Measurements from ENCODE around the gene KRTAP3-1. TPM values are rescaled to one million over a fixed set of nuclear protein-coding genes. Genes with fewer than 3 reads are reported as not detected.

The KRTAP3-1 gene
- total and polyA plus RNA-seq, 2 experiments from 2014 or later = not detected

DNA sequence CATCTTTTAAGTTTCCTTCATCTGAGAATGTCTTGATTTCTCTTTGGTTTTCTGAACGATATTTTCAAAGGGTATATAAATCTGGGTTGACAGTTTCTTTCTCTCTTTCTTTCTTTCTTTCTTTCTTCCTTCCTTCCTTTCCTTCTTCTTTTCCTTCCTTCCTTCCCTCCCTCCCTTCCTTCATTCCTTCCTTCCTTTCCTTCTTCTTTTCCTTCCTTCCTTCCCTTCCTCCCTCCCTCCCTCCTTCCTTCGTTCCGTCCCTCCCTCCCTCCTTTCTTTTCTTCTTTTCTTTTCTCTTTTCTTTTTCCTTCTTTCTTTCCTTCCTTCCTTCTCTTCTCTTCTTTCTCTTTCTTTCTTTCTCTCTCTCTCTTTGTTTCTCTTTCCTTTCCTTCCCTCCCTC is 34.6 kb downstream of the KRTAP3-1 start (continued):
- TF ChIP-seq, protein P1, sequence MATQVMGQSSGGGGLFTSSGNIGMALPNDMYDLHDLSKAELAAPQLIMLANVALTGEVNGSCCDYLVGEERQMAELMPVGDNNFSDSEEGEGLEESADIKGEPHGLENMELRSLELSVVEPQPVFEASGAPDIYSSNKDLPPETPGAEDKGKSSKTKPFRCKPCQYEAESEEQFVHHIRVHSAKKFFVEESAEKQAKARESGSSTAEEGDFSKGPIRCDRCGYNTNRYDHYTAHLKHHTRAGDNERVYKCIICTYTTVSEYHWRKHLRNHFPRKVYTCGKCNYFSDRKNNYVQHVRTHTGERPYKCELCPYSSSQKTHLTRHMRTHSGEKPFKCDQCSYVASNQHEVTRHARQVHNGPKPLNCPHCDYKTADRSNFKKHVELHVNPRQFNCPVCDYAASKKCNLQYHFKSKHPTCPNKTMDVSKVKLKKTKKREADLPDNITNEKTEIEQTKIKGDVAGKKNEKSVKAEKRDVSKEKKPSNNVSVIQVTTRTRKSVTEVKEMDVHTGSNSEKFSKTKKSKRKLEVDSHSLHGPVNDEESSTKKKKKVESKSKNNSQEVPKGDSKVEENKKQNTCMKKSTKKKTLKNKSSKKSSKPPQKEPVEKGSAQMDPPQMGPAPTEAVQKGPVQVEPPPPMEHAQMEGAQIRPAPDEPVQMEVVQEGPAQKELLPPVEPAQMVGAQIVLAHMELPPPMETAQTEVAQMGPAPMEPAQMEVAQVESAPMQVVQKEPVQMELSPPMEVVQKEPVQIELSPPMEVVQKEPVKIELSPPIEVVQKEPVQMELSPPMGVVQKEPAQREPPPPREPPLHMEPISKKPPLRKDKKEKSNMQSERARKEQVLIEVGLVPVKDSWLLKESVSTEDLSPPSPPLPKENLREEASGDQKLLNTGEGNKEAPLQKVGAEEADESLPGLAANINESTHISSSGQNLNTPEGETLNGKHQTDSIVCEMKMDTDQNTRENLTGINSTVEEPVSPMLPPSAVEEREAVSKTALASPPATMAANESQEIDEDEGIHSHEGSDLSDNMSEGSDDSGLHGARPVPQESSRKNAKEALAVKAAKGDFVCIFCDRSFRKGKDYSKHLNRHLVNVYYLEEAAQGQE (IDR thresholded peaks at IDR 0.05; ENCODE audit: unreplicated experiment) = no peak
- TF ChIP-seq EZH2 (IDR thresholded peaks at IDR 0.05; ENCODE audit: low read depth, unreplicated experiment) = no peak
- no peak for TF ChIP-seq POLR2AphosphoS5 (IDR thresholded peaks at IDR 0.05; ENCODE audit: low read depth)
- TF ChIP-seq CREB1 (CRISPR knock-in tag; IDR thresholded peaks at IDR 0.05; ENCODE audit: low read depth) = no peak
- TF ChIP-seq, protein P2, sequence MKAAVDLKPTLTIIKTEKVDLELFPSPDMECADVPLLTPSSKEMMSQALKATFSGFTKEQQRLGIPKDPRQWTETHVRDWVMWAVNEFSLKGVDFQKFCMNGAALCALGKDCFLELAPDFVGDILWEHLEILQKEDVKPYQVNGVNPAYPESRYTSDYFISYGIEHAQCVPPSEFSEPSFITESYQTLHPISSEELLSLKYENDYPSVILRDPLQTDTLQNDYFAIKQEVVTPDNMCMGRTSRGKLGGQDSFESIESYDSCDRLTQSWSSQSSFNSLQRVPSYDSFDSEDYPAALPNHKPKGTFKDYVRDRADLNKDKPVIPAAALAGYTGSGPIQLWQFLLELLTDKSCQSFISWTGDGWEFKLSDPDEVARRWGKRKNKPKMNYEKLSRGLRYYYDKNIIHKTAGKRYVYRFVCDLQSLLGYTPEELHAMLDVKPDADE (IDR thresholded peaks at IDR 0.05) = no peak

DNA sequence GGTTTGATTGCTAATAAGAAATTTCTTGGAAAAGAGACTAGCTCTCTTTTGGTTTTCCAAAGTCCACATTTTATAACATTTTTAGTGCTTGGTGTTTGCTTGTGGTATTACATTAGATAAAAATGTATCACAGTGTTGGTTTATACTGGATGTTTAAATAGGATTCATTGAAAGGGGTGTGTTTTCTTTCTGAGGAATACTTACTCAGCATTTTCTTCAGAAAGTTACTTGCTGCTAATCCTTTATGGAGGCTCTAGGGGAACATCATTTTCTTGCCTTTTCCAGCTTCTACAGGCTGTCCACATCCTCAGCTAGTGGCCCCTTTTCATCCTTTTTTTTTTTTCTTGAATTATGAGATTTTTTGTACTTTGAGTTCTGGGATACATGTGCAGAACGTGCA is 41.3 kb downstream of the KRTAP3-1 start:
- Mint-ChIP-seq H3K27ac (no peak overlapping the region), H3K4me1 (no peaks in the 10 kb centered on the region), H3K4me3 (no peak overlapping the region), H3K36me3 (ENCODE audit: low read depth) (no peaks in the 10 kb centered on the region), H3K9me3 (peaks cover 4% of the 10 kb centered on the region; the same call in 2 of the 3 replicates), H3K27me3 (ENCODE audit: insufficient read depth, low read depth, poor library complexity) (peaks cover 3% of the 10 kb centered on the region)
- H3K79me2 ChIP-seq (replicated peaks; ENCODE audit: insufficient read depth) = no peaks in the 10 kb centered on the region
- H3K4me2 ChIP-seq = no peak overlapping the region
- DNase-seq (ENCODE audit: low spot score) (no peak), ATAC-seq (no peak)
- H3K27ac ChIP-seq (ENCODE audit: low read depth) = no peak overlapping the region
- no peaks in the 10 kb centered on the region for H3K9me2 ChIP-seq (ENCODE audit: insufficient read depth)
- H3K27me3 ChIP-seq (ENCODE audit: insufficient read depth) = no peaks in the 10 kb centered on the region
- no peak overlapping the region for H2AFZ ChIP-seq
- no peaks in the 10 kb centered on the region for H3F3A ChIP-seq (replicated peaks; ENCODE audit: low read depth)
- no peak overlapping the region for H3K4me3 ChIP-seq
- H3K4me1 ChIP-seq (ENCODE audit: insufficient read depth) = no peaks in the 10 kb centered on the region
- H3K36me3 ChIP-seq (ENCODE audit: insufficient read depth) = no peaks in the 10 kb centered on the region
- no peaks in the 10 kb centered on the region for H4K20me1 ChIP-seq (replicated peaks; ENCODE audit: insufficient read depth)
- no peak for TF ChIP-seq POLR2AphosphoS5 (IDR thresholded peaks at IDR 0.05; ENCODE audit: low read depth)
- no peak for TF ChIP-seq JUNB (IDR thresholded peaks at IDR 0.05; ENCODE audit: unreplicated experiment)
- no peak for TF ChIP-seq ZNF114 (CRISPR knock-in tag; IDR thresholded peaks at IDR 0.05)
- TF ChIP-seq NANOG (IDR thresholded peaks at IDR 0.05; ENCODE audit: borderline replicate concordance) = no peak
- TF ChIP-seq EZH2 (IDR thresholded peaks at IDR 0.05; ENCODE audit: low read depth, unreplicated experiment) = no peak
- TF ChIP-seq, protein P3, sequence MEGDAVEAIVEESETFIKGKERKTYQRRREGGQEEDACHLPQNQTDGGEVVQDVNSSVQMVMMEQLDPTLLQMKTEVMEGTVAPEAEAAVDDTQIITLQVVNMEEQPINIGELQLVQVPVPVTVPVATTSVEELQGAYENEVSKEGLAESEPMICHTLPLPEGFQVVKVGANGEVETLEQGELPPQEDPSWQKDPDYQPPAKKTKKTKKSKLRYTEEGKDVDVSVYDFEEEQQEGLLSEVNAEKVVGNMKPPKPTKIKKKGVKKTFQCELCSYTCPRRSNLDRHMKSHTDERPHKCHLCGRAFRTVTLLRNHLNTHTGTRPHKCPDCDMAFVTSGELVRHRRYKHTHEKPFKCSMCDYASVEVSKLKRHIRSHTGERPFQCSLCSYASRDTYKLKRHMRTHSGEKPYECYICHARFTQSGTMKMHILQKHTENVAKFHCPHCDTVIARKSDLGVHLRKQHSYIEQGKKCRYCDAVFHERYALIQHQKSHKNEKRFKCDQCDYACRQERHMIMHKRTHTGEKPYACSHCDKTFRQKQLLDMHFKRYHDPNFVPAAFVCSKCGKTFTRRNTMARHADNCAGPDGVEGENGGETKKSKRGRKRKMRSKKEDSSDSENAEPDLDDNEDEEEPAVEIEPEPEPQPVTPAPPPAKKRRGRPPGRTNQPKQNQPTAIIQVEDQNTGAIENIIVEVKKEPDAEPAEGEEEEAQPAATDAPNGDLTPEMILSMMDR (conservative IDR thresholded peaks at IDR 0.05; ENCODE audit: low read depth in 2 of 2) = no peak
- TF ChIP-seq STAT1 (IDR thresholded peaks at IDR 0.05; ENCODE audit: unreplicated experiment) = no peak
- TF ChIP-seq, protein P1 (IDR thresholded peaks at IDR 0.05; ENCODE audit: unreplicated experiment) = no peak
- TF ChIP-seq, protein P2 (IDR thresholded peaks at IDR 0.05) = no peak
- no peak for TF ChIP-seq CREB1 (CRISPR knock-in tag; IDR thresholded peaks at IDR 0.05; ENCODE audit: low read depth)
- no peak for TF ChIP-seq ZNF331 (CRISPR knock-in tag; IDR thresholded peaks at IDR 0.05; ENCODE audit: low read depth)
- no peak for TF ChIP-seq EZH2phosphoT487 (IDR thresholded peaks at IDR 0.05; ENCODE audit: unreplicated experiment)
